GM21529 (cell line): ENCODE data around the gene EIF6.

Experiments
- ATAC-seq: cut with Tn5 transposase; IDR thresholded peaks from one replicate; pipeline ENCODE4 v1.9.1; 2021; ENCODE audit not compliant: unreplicated experiment

The EIF6 gene

DNA sequence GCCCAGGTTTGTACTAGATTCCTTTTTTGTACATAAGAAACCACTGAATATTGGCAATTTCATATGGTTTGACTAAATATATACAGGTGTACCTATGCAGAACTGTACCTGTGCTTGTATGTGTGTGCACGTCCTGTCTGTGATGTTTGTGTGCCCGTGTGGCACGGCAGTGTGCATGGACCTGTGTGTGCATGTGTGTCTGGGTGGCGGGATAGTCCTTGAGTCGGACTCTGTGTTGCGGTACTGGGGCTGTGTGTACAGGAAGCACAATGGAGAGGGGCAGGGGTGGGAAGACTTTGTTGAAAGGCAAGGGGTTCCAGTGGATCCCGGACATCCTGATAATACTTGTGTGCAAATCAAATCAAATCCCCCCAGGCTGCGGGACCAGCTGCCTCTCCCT is 11.1 kb upstream of the EIF6 start:
- ATAC-seq = no peak

GRCh38 chr20:35295058-35295457 is 10.5 kb upstream of the EIF6 start:
- ATAC-seq = no peak

GRCh38 chr20:35294293-35294685 is 9.7 kb upstream of the EIF6 start:
- ATAC-seq = no peak

DNA sequence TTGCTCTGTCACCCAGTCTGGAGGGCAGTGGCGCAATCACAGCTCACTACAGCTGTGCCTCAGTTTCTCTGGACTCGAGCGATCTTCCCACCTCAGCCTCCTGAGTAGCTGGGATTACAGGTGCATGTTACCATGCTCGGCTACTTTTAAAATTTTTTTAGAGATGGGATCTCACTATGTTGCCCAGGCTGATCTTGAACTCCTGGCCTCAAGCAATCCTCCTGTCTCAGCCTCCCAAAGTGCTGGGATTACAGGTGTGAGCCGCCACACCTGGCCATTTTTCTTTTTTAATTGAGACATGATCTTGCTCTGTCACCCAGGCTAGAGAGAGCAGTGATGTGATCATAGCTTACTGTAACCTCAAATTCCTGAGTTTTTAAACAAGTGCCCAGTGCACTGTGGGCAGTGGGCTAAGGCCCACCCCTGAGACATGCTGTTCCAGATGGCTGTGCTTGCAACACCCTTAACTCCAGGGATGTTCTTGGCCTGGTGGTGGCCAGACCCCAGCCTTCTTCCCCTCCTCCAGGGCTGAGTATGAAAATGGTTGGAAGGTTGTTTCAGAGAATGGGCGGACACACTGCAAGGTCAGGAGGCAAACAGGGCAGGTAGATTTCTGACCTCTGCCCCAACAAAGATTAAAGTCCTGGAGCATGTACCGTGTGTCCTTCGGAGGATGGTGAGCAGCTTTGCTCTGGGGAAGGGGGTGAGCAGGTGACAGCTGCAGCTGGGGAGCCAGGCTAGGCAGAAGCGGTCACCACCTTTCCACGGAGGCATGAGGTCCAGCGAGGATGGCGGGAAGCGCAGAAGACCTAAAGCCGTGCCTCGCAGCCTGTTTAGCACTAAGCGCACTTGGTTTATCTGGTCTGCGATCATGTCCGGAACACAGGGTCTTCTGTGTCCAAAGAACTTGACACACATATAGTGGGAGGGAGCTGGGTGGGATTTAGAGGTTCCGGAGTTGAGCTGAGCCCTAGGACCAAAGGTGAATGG is 9.0 kb upstream of the EIF6 start:
- ATAC-seq = no peak

- no peak for ATAC-seq
Observed at GRCh38 chr20:35292504-35293285, 8.1 kb upstream of the EIF6 start.

- ATAC-seq = no peak
Observed at GRCh38 chr20:35291654-35292503, 7.3 kb upstream of the EIF6 start, which contains the start of gene FAM83C. FAM83C (minus strand) TSS chr20:35292425; CDS start chr20:35292304, 121 bp downstream.

DNA sequence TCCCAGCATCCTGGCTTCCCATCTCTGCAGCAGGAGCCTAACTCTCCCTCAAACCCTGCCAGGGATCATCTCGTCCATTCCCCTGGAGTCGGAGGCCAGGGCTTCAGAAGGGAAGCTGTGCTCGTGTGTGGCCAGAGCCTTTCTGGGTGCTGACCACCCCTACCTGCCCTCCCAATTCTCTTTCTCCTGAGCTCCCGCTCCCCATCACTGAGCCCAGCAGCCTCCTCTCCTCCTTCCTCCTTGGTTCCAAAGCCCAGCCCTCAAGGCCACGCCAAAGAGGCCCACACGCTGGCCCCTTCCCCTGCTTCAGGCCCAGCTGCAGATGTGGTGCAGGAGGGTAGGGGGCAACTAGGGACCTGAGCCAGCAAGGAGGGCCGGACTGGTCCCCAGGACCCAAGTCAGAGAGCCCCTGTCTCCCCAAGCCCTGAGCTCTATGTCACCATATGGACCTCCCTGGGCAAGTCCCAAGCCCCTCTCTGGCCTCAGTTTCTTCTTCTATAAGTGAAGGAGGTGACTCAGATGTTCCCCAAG is 6.4 kb upstream of the EIF6 start:
- no peak for ATAC-seq

DNA sequence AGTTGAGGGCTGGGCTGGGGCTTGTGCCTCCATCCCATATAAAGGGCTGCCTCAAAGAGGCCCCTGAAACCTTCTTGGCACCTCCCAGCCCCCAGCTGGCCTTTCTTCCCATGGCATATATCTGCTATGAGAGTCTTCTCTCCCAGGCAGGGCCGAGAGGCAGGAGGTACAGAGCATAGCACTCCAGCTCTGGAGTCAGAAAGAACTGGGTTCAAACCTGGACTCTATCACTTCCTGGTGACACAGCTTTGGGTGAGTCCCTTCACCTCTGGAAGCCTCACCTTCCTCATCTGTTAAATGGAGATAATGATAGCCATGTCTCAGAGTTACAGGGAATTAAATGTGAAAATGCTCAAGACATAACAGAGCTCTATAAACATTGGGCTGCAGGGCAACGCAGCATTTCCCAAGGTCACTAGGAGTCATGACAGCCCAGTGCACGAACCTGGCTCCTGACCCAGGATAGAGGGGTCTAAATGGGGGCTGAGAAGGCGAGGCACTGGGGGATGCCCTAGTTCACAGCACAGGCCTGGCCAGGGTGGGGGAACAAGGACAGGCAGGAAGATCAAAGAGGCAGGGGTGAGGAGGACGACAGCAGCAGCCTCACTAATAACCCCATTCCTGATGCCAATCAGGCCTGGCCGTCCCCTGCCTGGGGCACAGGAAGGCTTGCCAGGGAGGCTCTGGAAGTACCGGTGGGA is 5.8 kb upstream of the EIF6 start:
- ATAC-seq = no peak

GRCh38 chr20:35288325-35289060 is 3.9 kb upstream of the EIF6 start:
- no peak for ATAC-seq

DNA sequence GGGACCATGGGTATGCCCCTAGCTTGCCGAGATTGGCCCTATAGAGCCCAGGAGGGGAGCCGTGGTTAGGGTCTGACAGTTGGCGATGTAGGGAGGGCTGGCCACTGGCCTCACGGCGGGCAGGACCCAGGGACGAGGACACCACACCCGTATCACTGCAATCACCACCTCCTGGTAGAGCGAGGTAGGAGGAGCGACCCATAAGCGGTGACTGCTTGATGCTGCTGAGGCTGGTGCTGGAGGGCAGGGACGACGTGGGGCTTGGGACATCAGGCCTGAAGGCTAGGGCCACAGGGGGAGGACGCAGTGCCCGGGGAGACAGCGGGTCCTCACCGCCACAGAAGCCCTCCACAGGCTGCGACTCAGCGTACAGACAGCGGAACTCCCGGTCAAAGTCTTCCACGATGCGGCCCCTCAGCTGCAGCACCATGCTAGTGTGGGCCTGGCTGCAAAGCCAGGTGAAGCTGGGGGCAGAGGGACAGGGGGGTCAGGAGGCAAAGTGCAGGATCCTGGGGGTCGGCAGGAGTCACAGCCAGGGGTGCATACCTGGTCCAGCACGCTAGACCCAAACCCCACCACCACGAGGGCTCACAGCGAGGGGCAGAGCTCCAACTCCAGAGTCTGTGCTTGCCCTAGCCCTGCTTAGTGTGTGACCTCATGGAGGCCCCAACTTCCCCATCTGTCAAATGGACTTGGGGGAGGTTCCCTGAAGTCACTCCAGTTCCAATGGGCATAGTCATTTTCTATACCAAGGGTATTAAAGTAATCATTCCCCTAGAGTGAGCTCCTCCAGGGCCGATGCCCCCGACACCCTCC is 3.1 kb upstream of the EIF6 start:
- no peak for ATAC-seq

DNA sequence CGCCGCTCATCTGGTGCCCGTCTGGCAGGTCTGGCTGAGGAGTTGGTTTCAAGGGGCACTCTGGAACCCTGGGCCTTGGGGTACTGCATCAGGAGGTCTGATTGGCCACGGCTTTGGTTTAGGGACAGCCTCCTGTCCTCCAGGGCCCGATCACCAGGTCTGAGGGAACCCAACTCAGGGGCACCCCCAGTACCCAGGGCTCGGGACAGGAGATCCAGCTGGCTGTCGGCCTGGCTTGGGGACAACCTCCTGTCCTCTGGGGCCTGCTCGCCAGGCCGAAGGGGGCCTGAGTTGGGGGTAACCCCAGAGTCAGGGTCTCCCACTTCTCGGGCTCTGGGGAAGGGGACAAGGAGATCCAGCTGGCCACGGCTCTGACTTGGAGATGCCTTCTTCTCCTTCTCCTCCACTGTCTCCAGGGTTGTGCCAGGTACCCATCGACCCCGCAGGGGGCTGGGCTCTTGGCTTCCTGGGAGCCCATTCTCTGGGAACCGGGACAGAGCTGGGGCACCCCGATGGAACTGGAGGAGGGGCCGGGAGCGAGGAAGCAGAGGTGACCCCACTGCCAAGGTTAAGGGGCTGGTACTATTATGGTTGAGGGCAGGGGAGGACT is 2.4 kb upstream of the EIF6 start:
- ATAC-seq = no peak

- ATAC-seq = no peak
Observed at GRCh38 chr20:35286077-35286898, 1.7 kb upstream of the EIF6 start.

DNA sequence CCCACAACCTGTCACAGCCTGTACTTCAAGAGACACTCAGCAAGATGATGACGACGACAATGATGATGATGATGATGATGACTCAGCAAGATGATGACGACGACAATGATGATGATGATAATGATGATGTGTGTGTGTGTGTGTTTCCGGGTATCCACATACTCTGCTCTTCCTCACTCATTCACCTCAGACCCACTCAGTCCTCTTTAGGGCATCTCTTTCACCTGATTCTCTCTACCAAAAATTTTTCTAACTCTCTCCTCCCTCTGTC is 1.2 kb upstream of the EIF6 start:
- ATAC-seq = no peak

GRCh38 chr20:35284992-35285805 is 627 bp upstream of the EIF6 start:
- no peak for ATAC-seq

GRCh38 chr20:35283441-35284266 is 918 bp downstream of the EIF6 start:
- peak; percentile 27 for ATAC-seq
